ENCODE measurements around the gene ZNF597.
A peak's percentile ranks its signal among the peaks of the same experiment; 100 is the strongest.

ZNF597 gene

DNA sequence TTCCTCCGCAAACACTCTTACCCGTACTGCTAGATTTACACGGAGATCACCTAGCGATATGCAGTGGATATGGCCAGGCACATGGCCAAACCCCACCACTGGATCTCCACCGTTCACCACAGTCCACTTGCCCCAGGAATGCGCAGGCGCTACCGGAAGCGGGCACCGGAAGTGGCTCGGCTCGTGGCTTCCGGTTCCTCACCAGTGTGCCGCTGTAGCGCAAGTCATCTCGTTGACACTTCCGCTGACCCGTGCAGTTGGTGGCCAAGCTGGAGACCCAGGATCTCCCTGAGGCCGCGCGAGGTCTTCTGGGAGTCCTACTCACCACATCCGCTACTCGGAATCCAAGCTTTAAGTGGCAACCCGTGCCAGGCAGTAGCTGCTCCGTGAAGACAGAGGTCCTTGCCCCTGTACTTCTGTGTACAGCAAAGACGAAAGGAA, 11.5 kb downstream of the ZNF597 start:
- H3K4me3 Mint-ChIP-seq = peak overlapping the region; percentile 64
- DNase-seq (ENCODE audit: low spot score in 2 of 2) = peak; percentile 19 to 65
- peaks cover 15% of the 10 kb centered on the region for H3K36me3 Mint-ChIP-seq
- H3K4me1 Mint-ChIP-seq = peaks cover 14% of the 10 kb centered on the region
- peak overlapping the region; percentile 70 for H3K27ac Mint-ChIP-seq
- peaks cover 4% of the 10 kb centered on the region for H3K9me3 Mint-ChIP-seq
- peak; percentile 88 for ATAC-seq

DNA sequence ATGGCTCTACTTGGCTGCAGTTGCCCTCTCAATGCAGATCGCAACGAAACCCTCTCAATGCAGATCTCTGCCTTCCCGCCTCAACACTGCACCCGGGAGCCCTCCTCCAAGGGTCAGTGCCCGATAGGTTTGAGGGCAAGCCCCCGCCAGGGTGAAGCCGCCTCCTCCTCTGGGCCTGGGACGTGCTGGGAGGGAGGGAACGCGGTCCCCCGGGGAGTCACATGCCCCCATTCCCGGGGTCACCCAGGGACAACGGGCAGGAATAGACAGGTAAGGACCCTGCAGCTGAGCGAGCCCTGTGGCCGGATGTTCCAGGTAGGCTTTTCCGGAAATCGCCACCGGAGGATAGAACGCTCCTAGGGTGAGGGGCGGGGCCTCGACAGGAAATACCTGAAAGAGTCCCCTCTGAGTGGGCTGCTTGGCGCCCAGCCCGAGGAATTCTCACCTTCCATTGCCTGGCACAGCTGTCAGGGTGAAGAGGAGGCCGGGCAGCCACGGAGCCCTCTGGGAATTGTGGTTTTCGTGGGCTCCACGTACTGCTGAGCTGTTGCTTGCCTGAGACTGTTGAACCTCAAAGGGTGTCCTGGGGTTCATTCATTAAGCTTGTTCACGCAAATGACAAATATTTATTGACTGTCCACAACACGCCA, 29.4 kb downstream of the ZNF597 start:
- H3K4me1 Mint-ChIP-seq = no peaks in the 10 kb centered on the region
- no peak overlapping the region for H3K27ac Mint-ChIP-seq
- H3K4me3 Mint-ChIP-seq = no peak overlapping the region
- H3K9me3 Mint-ChIP-seq = peaks cover 14% of the 10 kb centered on the region
- ATAC-seq = no peak
- no peak for DNase-seq (ENCODE audit: low spot score in 2 of 2)
- peaks cover under 1% of the 10 kb centered on the region for H3K36me3 Mint-ChIP-seq

DNA sequence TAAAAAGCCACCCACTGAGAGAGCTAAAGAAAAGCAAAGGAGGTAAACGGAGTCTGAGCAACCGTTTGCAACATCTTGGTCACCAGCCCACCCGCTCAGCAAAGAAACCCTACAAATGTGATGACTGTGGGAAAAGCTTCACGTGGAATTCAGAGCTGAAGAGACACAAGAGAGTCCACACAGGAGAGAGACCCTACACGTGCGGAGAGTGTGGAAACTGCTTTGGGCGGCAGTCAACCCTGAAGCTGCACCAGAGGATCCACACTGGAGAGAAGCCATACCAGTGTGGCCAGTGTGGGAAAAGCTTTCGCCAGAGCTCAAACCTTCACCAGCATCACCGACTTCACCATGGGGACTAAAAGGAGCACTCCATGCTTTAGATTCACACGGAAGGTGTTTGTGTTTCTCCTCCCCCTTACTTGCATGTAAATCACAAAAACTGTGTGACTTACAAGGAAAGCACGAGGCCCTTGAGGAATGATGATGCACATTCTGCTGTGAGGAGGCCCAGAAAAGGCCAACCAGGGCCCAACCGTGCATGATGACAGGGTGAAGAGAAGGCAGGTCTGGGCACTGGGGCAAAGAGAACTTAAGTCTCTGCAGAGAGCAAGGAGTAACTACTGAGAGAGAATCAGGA, 34.6 kb downstream of the ZNF597 start:
- DNase-seq (ENCODE audit: low spot score in 2 of 2) (no peak), ATAC-seq (no peak)
- H3K36me3 Mint-ChIP-seq = peaks cover 37% of the 10 kb centered on the region
- no peaks in the 10 kb centered on the region for H3K4me1 Mint-ChIP-seq
- H3K27ac Mint-ChIP-seq = no peak overlapping the region
- no peak overlapping the region for H3K4me3 Mint-ChIP-seq
- peaks cover 23% of the 10 kb centered on the region for H3K9me3 Mint-ChIP-seq

DNA sequence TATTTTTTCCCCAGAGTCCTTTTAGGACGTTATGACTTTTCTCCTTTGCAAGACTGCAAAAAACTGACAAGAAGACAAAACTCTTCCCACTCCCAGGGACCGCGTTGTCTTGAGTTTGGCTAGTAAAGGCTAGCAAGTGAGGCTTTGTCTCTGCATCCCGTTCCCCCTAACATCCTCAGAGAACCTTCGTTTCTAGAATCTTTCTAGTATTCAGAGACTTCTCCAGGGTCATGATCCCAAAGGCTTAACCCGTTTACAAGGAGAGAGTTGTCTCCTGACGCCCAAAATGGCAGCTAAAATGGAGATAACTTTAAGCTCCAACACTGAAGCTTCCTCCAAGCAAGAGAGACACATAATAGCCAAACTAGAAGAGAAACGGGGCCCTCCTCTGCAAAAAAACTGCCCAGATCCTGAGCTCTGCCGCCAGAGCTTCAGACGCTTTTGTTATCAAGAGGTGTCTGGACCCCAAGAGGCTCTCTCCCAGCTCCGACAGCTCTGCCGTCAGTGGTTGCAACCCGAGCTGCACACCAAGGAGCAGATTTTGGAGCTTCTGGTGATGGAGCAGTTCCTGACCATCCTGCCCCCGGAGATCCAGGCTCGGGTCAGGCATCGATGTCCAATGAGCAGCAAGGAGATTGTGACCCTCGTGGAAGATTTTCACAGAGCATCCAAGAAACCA, 41.4 kb downstream of the ZNF597 start:
- Mint-ChIP-seq H3K36me3 (peaks cover 43% of the 10 kb centered on the region), H3K4me1 (peaks cover 34% of the 10 kb centered on the region)
- ATAC-seq = no peak

DNA sequence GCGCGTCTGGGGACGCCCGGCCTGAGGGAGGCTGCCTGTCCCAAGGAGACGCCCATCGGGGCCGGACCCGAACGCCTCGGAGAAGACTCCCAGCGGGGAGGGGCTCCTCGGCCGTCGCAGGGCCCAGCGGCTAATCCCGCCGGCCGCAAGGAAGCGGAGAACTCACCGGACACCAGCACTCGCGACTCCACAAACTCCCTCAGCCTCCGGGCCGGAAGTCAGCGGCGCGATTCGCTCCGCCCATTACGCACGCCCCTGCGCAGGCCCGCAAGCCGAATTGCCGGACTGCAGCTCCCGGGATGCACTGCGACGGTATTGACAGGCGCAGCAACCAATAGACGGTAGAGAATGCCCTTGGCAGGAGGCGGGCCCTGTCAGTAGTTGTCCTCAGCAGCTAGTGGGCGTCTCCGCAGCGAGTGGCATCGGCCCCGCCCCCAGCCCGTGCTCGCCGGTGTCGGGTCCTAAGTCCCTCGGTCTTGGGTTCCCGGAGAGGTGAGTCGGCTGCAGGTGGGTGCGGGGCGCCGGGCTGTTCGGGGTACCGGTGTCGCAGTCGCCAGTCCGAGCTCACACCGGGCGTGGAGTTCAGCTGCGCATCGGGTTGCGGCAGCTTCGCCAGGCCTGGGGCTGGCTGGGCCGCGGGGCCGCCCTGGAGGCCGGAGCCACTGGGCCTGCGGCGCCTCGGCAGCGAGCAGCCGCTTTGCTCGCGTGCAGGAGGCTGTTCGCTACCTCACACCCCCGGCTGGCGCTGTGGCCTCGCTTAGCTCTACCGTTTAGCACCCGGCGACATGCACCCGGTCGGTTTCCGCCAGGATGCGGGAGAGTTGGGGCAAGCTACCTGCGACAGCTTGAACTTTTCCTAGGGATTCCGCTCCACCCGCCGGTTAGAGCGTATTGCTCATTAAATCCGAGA, 42.3 kb downstream of the ZNF597 start, which contains the start of the genes ZNF174 and ZSCAN32:
ZNF174 (plus strand) TSS at position 437 of the 910 bp plus-strand sequence. CDS start 790 bp downstream, outside the sequence.
ZSCAN32 (minus strand) TSS at position 226 of the 910 bp plus-strand sequence. CDS start 3,447 bp downstream, outside the sequence.
- Mint-ChIP-seq H3K36me3 (peaks cover 43% of the 10 kb centered on the region), H3K4me3 (peak within 1 kb of the TSS; percentile 89), H3K27ac (peak within 1 kb of the TSS; percentile 85), H3K4me1 (peaks cover 43% of the 10 kb centered on the region), H3K9me3 (peaks cover 12% of the 10 kb centered on the region)
- DNase-seq (ENCODE audit: low spot score in 2 of 2) (peak; percentile 98 to 100), ATAC-seq (peak; percentile 99)

More for the DNA sequence above, 41.4 kb downstream of the ZNF597 start:
- H3K9me3 Mint-ChIP-seq = peaks cover 11% of the 10 kb centered on the region
- peak overlapping the region; percentile 89 for H3K4me3 Mint-ChIP-seq
- peak overlapping the region; percentile 85 for H3K27ac Mint-ChIP-seq
- no peak for DNase-seq (ENCODE audit: low spot score in 2 of 2)

DNA sequence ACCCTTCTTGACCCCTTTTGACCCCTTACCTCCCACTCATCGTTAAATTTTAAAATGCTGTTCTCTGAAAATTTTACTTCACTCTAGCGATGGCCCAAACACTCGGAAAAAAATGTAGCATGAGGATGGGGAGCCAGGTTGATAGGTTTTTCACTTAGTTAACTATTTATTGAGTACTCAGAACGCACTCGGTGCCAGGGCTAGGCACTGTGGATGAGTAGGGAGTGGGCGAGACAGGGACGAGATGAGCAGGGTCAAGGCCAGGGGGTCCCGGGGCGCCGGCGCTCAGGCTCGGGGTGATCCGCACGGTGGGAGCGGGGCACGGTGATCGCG, 42.9 kb downstream of the ZNF597 start:
- no peak for DNase-seq (ENCODE audit: low spot score in 2 of 2)
- peak overlapping the region; percentile 85 for H3K27ac Mint-ChIP-seq
- H3K4me1 Mint-ChIP-seq = peaks cover 47% of the 10 kb centered on the region
- peak overlapping the region; percentile 89 for H3K4me3 Mint-ChIP-seq
- peaks cover 43% of the 10 kb centered on the region for H3K36me3 Mint-ChIP-seq
- peaks cover 10% of the 10 kb centered on the region for H3K9me3 Mint-ChIP-seq
- peak; percentile 58 for ATAC-seq

DNA sequence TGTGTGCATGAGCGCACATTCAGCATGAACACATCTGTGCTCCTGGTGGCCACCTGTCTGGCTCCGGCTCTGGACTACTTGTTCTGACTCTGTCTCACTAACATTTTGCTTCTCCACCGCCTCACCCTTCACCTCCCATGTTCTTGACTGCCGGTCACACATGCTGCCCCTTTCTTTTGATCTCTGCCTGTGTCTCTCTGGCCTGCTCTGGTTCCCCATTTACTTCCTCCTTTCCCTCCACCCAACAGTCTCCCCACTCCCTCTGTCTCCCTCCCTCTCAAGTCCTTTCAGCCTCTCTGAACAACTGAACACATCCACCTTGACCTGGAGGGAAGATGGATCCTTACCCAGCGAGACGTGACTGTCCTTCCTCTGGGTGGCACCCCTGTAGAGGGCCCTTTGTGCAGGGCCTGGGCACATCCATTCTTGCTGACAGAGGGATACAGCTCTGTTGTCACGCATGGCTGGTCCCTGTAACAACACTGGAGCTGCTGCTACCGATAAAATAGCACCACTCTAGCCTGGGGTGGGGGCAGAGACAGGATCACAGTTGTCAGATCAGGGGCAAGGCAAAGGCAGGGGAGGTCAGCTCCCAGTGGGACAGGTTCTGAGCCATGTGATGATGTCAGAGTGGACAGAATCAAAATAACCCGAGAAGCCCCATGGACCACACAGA, 53.5 kb downstream of the ZNF597 start:
- Mint-ChIP-seq H3K36me3 (peaks cover 89% of the 10 kb centered on the region), H3K9me3 (peaks cover 34% of the 10 kb centered on the region), H3K4me1 (peaks cover 14% of the 10 kb centered on the region), H3K4me3 (no peak overlapping the region), H3K27ac (no peak overlapping the region)
- DNase-seq (ENCODE audit: low spot score in 2 of 2) (no peak), ATAC-seq (no peak)

DNA sequence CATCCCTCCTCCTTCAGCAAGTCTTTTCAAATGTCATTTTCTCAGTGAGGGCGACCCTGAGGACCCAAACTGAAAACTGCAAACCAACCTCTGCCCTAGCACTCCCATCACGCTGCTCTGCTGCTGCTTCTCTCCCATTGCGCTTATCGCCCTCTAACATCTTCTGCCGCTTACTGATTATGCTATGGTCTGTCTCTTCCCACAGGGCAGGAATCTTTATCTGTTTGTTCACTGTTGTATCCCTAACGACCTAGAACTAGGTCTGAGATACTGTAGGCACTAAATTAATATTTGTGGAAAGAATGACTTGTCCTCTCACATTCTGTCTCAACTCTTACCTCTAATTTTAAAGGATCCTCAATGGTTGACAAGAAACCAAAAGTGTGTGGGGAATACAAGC, 55.0 kb downstream of the ZNF597 start:
- ATAC-seq = no peak
- no peak for DNase-seq (ENCODE audit: low spot score in 2 of 2)
- no peak overlapping the region for H3K4me3 Mint-ChIP-seq
- peaks cover 7% of the 10 kb centered on the region for H3K4me1 Mint-ChIP-seq
- H3K27ac Mint-ChIP-seq = no peak overlapping the region
- peaks cover 40% of the 10 kb centered on the region for H3K9me3 Mint-ChIP-seq
- peaks cover 89% of the 10 kb centered on the region for H3K36me3 Mint-ChIP-seq

DNA sequence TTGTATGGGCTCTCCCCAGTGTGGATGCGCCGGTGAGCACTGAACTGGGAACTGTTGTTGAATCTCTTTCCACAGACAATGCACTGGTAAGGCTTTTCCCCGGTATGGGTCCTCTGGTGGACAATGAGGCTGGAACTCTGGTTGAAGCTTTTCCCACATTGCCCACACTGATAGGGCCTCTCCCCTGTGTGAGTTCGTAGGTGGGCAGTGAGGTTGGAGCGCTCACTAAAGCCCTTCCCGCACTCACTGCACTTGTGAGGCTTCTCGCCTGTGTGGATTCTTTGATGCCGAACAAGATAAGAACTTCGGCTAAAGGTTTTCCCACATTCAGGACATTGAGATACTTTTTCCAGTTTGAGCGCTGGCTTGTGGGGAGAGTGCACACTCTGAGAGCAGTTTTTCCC, 60.3 kb downstream of the ZNF597 start:
- DNase-seq (ENCODE audit: low spot score in 2 of 2) (no peak), ATAC-seq (no peak)
- Mint-ChIP-seq H3K4me3 (no peak overlapping the region), H3K27ac (no peak overlapping the region), H3K4me1 (no peaks in the 10 kb centered on the region), H3K36me3 (peaks cover 48% of the 10 kb centered on the region), H3K9me3 (peaks cover 46% of the 10 kb centered on the region)
